Liver (tissue), 9 donors: ENCODE results near the gene RPP25L. TPM values are rescaled to one million over a fixed set of nuclear protein-coding genes. Genes with fewer than 3 reads are reported as not detected.

ENCODE experiments used
- DNase-seq: peaks from one replicate; pipeline ENCODE4 v3.0.0-alpha.2; 2017; ENCODE audit warnings: low spot score
- H3K27ac ChIP-seq, 2 donors: one replicate each; pipeline ENCODE4 v1.7.0; 2013; ENCODE audit warnings: inconsistent platforms in 2 of 2, low read length in 2 of 2, control low read depth in 1 of 2, low read depth in 1 of 2, mild to moderate bottlenecking in 1 of 2
- H3K27me3 ChIP-seq, 4 donors: one replicate each; pipeline versions ENCODE4 v1.6.1 to v1.7.0; 2013; ENCODE audit warnings: low read length in 3 of 4, inconsistent platforms in 1 of 4, mild to moderate bottlenecking in 1 of 4, moderate library complexity in 1 of 4; ENCODE audit not compliant: control insufficient read depth in 4 of 4, insufficient read depth in 4 of 4
- H3K36me3 ChIP-seq, 4 donors: one replicate each; pipeline versions ENCODE4 v1.6.1 to v1.7.0; 2013; ENCODE audit warnings: low read length in 3 of 4, mild to moderate bottlenecking in 3 of 4, low read depth in 1 of 4, moderate library complexity in 1 of 4; ENCODE audit not compliant: control insufficient read depth in 4 of 4, insufficient read depth in 3 of 4
- H3K4me1 ChIP-seq, 4 donors: one replicate each; pipeline versions ENCODE4 v1.6.1 to v1.7.0; 2013; ENCODE audit warnings: low read length in 3 of 4, mild to moderate bottlenecking in 3 of 4, moderate library complexity in 1 of 4; ENCODE audit not compliant: control insufficient read depth in 4 of 4, insufficient read depth in 4 of 4
- H3K4me3 ChIP-seq, 3 donors: one replicate each; pipeline versions ENCODE4 v1.6.1 to v1.7.0; 2013; ENCODE audit warnings: low read length in 3 of 3, control low read depth in 1 of 3, low read depth in 1 of 3, mild to moderate bottlenecking in 1 of 3
- H3K9ac ChIP-seq, 2 donors: one replicate each; pipeline ENCODE4 v1.7.0; 2013; ENCODE audit warnings: low read length in 2 of 2, mild to moderate bottlenecking in 2 of 2, moderate library complexity in 2 of 2, control low read depth in 1 of 2, low read depth in 1 of 2
- H3K9me3 ChIP-seq, 4 donors: one replicate each; pipeline versions ENCODE4 v1.6.1 to v1.7.0; 2013; ENCODE audit warnings: low read length in 3 of 4; ENCODE audit not compliant: control insufficient read depth in 4 of 4
- ATF3 ChIP-seq: IDR thresholded peaks from 2 replicates; pipeline ENCODE4 v1.6.1; 2016; ENCODE audit warnings: antibody characterized with exemption
- CTCF ChIP-seq: fragments of 150-350 bp; IDR thresholded peaks from 2 replicates; pipeline ENCODE4 v1.5.1; 2017; ENCODE audit warnings: improper control_type of control experiment, low read depth, low read length; ENCODE audit not compliant: missing input control
- EGR1 ChIP-seq, 2 donors: IDR thresholded peaks; 2 replicates each; pipeline ENCODE4 v1.6.1; 2016 to 2018; ENCODE audit warnings: antibody characterized with exemption in 2 of 2, low read depth in 2 of 2
- FOXA1 ChIP-seq: IDR thresholded peaks from 2 replicates; pipeline ENCODE4 v1.6.1; 2016; ENCODE audit warnings: antibody characterized with exemption
- FOXA2 ChIP-seq: IDR thresholded peaks from 2 replicates; pipeline ENCODE4 v1.6.1; 2016; ENCODE audit warnings: antibody characterized with exemption
- GABPA ChIP-seq, 2 donors: IDR thresholded peaks in 1 of 2; conservative IDR thresholded peaks in 1 of 2; 2 replicates each; pipeline ENCODE4 v1.6.1; 2016; ENCODE audit warnings: antibody characterized with exemption in 2 of 2, mild to moderate bottlenecking in 1 of 2, moderate library complexity in 1 of 2
- HNF4A ChIP-seq, 2 donors: conservative IDR thresholded peaks; 2 replicates each; pipeline ENCODE4 v1.6.1; 2016; ENCODE audit warnings: antibody characterized with exemption in 2 of 2, mild to moderate bottlenecking in 2 of 2
- HNF4G ChIP-seq: IDR thresholded peaks from 2 replicates; pipeline ENCODE4 v1.6.1; 2016; ENCODE audit warnings: antibody characterized with exemption
- JUND ChIP-seq, 2 donors: IDR thresholded peaks; 2 replicates each; pipeline ENCODE4 v1.6.1; 2016; ENCODE audit warnings: antibody characterized with exemption in 2 of 2
- MAX ChIP-seq: IDR thresholded peaks from 2 replicates; pipeline ENCODE4 v1.6.1; 2016; ENCODE audit warnings: antibody characterized with exemption
- NR2F2 ChIP-seq: IDR thresholded peaks from 2 replicates; pipeline ENCODE4 v1.6.1; 2016; ENCODE audit warnings: antibody characterized with exemption
- RAD21 ChIP-seq, 2 donors: IDR thresholded peaks; 2 replicates each; pipeline ENCODE4 v1.6.1; 2016; ENCODE audit warnings: antibody characterized with exemption in 2 of 2, mild to moderate bottlenecking in 2 of 2
- REST ChIP-seq: IDR thresholded peaks from 2 replicates; pipeline ENCODE4 v1.6.1; 2016; ENCODE audit warnings: antibody characterized with exemption, mild to moderate bottlenecking
- RXRA ChIP-seq, 2 donors: IDR thresholded peaks; 2 replicates each; pipeline ENCODE4 v1.6.1; 2017 to 2018; ENCODE audit warnings: antibody characterized with exemption in 2 of 2, mild to moderate bottlenecking in 1 of 2
- SP1 ChIP-seq: IDR thresholded peaks from 2 replicates; pipeline ENCODE4 v1.6.1; 2018; ENCODE audit warnings: antibody characterized with exemption, mild to moderate bottlenecking
- TAF1 ChIP-seq: conservative IDR thresholded peaks from 2 replicates; pipeline ENCODE4 v1.6.1; 2016; ENCODE audit warnings: antibody characterized with exemption, mild to moderate bottlenecking
- YY1 ChIP-seq: IDR thresholded peaks from 2 replicates; pipeline ENCODE4 v1.6.1; 2016; ENCODE audit warnings: antibody characterized with exemption, mild to moderate bottlenecking
- ZBTB33 ChIP-seq: IDR thresholded peaks from 2 replicates; pipeline ENCODE4 v1.6.1; 2016; ENCODE audit warnings: antibody characterized with exemption
- WGBS: extraction: QIAGEN DNeasy Blood & Tissue Kit; methylation state at CpG from one replicate; pipeline ENCODE4 v1.1.7; 2013; 5-methylcytosine and 5-hydroxymethylcytosine counted together
- polyA plus RNA-seq, 2 donors: library from polyadenylated mRNA; stranded (reverse) in 1 of 2; unstranded in 1 of 2; fragments of 200-250 nt in 1 of 2; fragments of >200 nt in 1 of 2; fragmentation: Nextera tagmentation in 1 of 2; extraction: Ambion mirVana in 1 of 2; gene quantifications; one replicate each; pipeline versions ENCODE4 v1.2.1 to v1.2.3, GENCODE V29; 2013 to 2015
- total RNA-seq, 2 donors: library from RNA; depleted of rRNA; stranded (reverse); fragments of >200 nt; gene quantifications; one replicate each; pipeline ENCODE4 v1.2.3, GENCODE V29; 2014
- donor health status: healthy.
- donor health status: healthy.
- donor health status: healthy.
- donor health status: healthy.
- donor health status: healthy.

RPP25L gene
- total and polyA plus RNA-seq, 4 donors = 18.6 to 33.4 (median 24.2) TPM

GRCh38 chr9:34585946-34586669 lies 25.8 kb downstream of the RPP25L start:
- H3K9ac ChIP-seq = no peak overlapping the region
- WGBS = 62% methylated on average over 11 of the region's 11 CpGs
- no peak overlapping the region for H3K27ac ChIP-seq
- DNase-seq = no peak
- no peak overlapping the region for H3K4me3 ChIP-seq
- TF ChIP-seq HNF4G (no peak), CTCF (no peak), NR2F2 (no peak), HNF4A (conservative IDR thresholded peaks at IDR 0.05) (no peak), ZBTB33 (no peak), GABPA (IDR thresholded peaks at IDR 0.05 in 1 of 2, conservative IDR thresholded peaks at IDR 0.05 in 1 of 2) (no peak), REST (no peak), MAX (no peak), RXRA (IDR thresholded peaks at IDR 0.05) (no peak), ATF3 (no peak), SP1 (no peak), FOXA1 (no peak), EGR1 (IDR thresholded peaks at IDR 0.05; ENCODE audit: low read depth in 2 of 2) (no peak), FOXA2 (no peak), RAD21 (IDR thresholded peaks at IDR 0.05) (no peak), YY1 (no peak), TAF1 (no peak), JUND (IDR thresholded peaks at IDR 0.05) (no peak)
- H3K27me3 ChIP-seq = peaks cover 0 to 2% (median 0%) of the 10 kb centered on the region in 4 donors
- H3K36me3 ChIP-seq = no peaks in the 10 kb centered on the region
- peaks cover 11 to 44% (median 26%) of the 10 kb centered on the region in 4 donors for H3K4me1 ChIP-seq
- no peaks in the 10 kb centered on the region for H3K9me3 ChIP-seq
